MM.1S (cell line): ENCODE results near the gene LDLRAD4.

ENCODE experiments used
- CTCF ChIP-seq: fragments of 300-600 bp; sonication (generic); IDR thresholded peaks from 2 replicates; pipeline ENCODE4 v1.5.1; 2016; ENCODE audit warnings: antibody characterized with exemption, low read length, mixed read lengths
- EZH2 ChIP-seq: fragments of 300-600 bp; sonication (generic); optimal IDR thresholded peaks from 2 replicates; pipeline ENCODE3; 2017; ENCODE audit warnings: low read depth, mild to moderate bottlenecking, antibody characterized with exemption, low read length, mixed read lengths
- EZH2phosphoT487 ChIP-seq: fragments of 300-600 bp; sonication (generic); IDR thresholded peaks from 2 replicates; pipeline ENCODE4 v1.6.1; 2018; ENCODE audit warnings: antibody characterized with exemption, low read length

DNA sequence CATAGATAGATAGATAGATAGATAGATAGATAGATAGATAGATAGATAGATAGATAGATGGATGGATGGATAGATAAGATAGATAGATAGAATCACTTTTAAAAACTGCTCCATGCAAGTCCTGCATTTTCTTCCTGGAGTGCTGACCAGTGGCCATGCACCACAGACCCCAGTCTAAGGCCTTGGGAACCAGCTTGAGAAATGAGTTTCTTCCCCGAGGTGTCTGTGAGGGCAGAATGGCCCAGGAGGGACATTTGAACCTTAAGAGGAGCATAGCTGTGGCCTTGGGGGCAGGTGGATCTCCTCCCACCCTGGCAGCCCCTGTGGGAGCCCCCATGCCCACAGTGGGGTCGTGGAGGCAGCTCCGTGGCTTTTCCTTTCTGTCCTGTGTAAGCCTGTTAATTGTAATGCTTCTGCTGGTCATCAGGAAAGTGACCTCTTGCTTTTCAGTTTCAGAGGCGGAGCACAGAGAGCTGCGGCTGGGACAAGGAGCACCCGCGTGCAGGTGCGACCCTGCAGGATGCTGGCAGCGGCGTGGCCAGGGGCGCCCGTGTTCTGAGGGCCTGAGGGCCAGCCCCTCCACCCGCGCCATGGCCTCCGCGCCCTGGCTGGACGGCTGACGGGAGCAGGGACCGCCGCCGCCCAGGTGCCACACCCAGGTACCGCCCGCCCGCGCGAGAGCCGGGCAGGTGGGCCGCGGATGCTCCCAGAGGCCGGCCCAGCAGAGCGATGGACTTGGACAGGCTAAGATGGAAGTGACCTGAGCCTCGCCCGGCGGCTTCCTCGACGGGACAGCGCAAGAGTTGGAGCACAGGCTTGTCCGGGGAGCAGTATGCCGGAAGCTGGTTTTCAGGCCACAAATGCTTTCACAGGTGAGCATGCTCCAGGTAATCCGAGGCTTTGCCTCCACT is 168.6 kb downstream of the LDLRAD4 start:
- TF ChIP-seq CTCF (no peak), EZH2 (no peak), EZH2phosphoT487 (no peak)
